Suprapubic skin (tissue), 4 donors: ENCODE results near the gene G2E3. TPM values are rescaled to one million over a fixed set of nuclear protein-coding genes. Genes with fewer than 3 reads are reported as not detected.
A peak's percentile ranks its signal among the peaks of the same experiment; 100 is the strongest.

Source experiments
- DNase-seq, 2 donors: peaks; one replicate each; pipeline ENCODE4 v3.0.0-alpha.2; 2019; ENCODE audit warnings: low spot score in 2 of 2
- H3K27ac ChIP-seq: fragments of 200-600 bp; sonication (generic); one replicate; pipeline ENCODE4 v1.5.1; 2019
- H3K27me3 ChIP-seq: fragments of 200-600 bp; sonication (generic); one replicate; pipeline ENCODE4 v1.5.1; 2019
- H3K36me3 ChIP-seq: fragments of 200-600 bp; sonication (generic); one replicate; pipeline ENCODE4 v1.5.1; 2019
- H3K4me1 ChIP-seq: fragments of 200-600 bp; sonication (generic); one replicate; pipeline ENCODE4 v1.5.1; 2019
- H3K4me3 ChIP-seq: fragments of 200-600 bp; sonication (generic); one replicate; pipeline ENCODE4 v1.5.1; 2019; ENCODE audit warnings: mild to moderate bottlenecking
- H3K9me3 ChIP-seq: fragments of 200-600 bp; sonication (generic); one replicate; pipeline ENCODE4 v1.5.1; 2019
- EP300 ChIP-seq: sonication (generic); formaldehyde crosslinking; IDR thresholded peaks from one replicate; pipeline ENCODE4 v1.6.1; 2017; ENCODE audit warnings: antibody characterized with exemption
- POLR2A ChIP-seq, 2 donors: fragments of 450-650 bp; IDR thresholded peaks; one replicate each; pipeline ENCODE4 v1.6.1; 2017; ENCODE audit warnings: antibody characterized with exemption in 2 of 2, mild to moderate bottlenecking in 2 of 2, moderate library complexity in 2 of 2
- POLR2AphosphoS5 ChIP-seq, 3 donors: sonication (generic); formaldehyde crosslinking; IDR thresholded peaks; one replicate each; pipeline ENCODE4 v1.6.1; 2017; ENCODE audit warnings: antibody characterized with exemption in 3 of 3
- WGBS: methylation state at CpG from one replicate; pipeline ENCODE4 v1.1.5; 2018; 5-methylcytosine and 5-hydroxymethylcytosine counted together
- total RNA-seq, 4 donors: library from RNA; depleted of rRNA; stranded (reverse); fragments of >200 nt; gene quantifications; one replicate each; pipeline ENCODE4 v1.1.0, GENCODE V29; 2016
- TF ChIP-seq, protein P1 (sequence below), 2 donors: fragments of 200-600 bp in 1 of 2; fragments of 450-650 bp in 1 of 2; sonication (generic) in 1 of 2; IDR thresholded peaks; one replicate each; pipeline ENCODE4 v1.5.1; 2016 to 2019; ENCODE audit warnings: antibody characterized with exemption in 2 of 2, mild to moderate bottlenecking in 1 of 2, moderate library complexity in 1 of 2

The G2E3 gene
- total RNA-seq, 4 donors from 2014 or later, result 7.3 to 13.9 (median 9.7) TPM

DNA sequence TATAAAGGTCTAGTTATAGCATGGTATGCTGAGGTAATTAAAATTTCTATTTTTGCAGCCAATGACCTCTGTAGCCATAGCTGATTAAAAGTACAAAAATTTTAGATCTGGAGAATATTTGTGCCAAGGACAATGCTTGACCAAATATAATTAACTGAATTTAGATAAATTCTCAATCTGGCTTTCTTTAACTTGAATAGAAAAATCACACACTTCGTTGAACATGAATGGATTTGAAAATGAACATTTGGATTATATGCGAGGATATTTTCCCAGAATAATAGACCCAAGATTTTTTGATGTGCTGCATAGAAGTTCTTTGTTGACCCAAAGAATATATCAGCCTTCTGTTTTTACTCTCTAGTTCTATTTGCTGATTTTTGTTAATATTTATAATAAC, 38.4 kb upstream of the G2E3 start:
- no peak overlapping the region for H3K27ac ChIP-seq
- no peaks in the 10 kb centered on the region for H3K27me3 ChIP-seq
- no peaks in the 10 kb centered on the region for H3K9me3 ChIP-seq
- WGBS, result 96% methylated on average over 2 of the region's 2 CpGs
- no peaks in the 10 kb centered on the region for H3K36me3 ChIP-seq
- TF ChIP-seq EP300, result no peak
- TF ChIP-seq, protein P1, sequence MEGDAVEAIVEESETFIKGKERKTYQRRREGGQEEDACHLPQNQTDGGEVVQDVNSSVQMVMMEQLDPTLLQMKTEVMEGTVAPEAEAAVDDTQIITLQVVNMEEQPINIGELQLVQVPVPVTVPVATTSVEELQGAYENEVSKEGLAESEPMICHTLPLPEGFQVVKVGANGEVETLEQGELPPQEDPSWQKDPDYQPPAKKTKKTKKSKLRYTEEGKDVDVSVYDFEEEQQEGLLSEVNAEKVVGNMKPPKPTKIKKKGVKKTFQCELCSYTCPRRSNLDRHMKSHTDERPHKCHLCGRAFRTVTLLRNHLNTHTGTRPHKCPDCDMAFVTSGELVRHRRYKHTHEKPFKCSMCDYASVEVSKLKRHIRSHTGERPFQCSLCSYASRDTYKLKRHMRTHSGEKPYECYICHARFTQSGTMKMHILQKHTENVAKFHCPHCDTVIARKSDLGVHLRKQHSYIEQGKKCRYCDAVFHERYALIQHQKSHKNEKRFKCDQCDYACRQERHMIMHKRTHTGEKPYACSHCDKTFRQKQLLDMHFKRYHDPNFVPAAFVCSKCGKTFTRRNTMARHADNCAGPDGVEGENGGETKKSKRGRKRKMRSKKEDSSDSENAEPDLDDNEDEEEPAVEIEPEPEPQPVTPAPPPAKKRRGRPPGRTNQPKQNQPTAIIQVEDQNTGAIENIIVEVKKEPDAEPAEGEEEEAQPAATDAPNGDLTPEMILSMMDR (IDR thresholded peaks at IDR 0.05), result no peak
- no peak for TF ChIP-seq POLR2A (IDR thresholded peaks at IDR 0.05)
- TF ChIP-seq POLR2AphosphoS5 (IDR thresholded peaks at IDR 0.05), result no peak
- H3K4me3 ChIP-seq, result no peak overlapping the region
- no peak for DNase-seq
- no peaks in the 10 kb centered on the region for H3K4me1 ChIP-seq

DNA sequence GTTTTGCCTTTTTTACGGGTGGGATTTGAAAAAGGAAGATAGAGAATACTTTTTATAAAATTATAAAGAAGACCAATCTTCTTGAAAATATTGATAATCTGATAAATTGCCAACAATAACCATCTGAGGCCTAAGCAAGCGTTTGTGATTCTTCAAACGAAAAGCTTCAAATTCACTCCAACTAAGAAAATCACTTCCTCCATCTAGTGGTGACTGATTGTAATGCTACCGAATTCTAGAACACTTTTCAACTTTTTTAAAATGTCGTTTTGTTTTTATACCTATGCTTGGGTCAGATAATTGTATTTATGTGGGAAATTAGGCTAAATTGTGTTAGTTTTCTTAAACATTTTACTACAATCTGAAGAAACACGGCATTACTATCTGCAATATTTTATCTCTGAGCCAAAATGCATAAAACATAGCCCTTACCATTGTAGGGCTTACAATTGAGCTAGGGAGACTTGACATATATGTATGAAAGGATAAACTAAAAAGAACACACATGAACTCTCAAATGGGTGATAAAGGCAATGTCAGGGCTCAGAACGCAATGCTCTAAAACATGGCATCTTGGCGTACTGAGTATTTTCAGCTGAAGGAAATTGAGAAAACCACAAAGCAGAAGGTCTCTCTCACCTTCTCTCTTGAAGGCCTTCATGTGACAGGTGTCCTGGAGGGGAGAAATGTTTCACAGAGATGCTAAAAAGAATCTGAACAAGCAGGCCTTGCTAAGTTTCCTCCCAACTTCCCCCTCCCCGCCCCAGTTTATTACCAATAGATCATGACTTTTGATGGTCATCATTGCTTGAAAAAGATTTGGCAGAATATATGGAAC, 36.8 kb upstream of the G2E3 start:
- WGBS, result 33% methylated on average over 9 of the region's 9 CpGs
- Histone ChIP-seq H3K36me3 (no peaks in the 10 kb centered on the region), H3K27ac (no peak overlapping the region), H3K4me3 (no peak overlapping the region), H3K4me1 (no peaks in the 10 kb centered on the region), H3K9me3 (no peaks in the 10 kb centered on the region), H3K27me3 (no peaks in the 10 kb centered on the region)
- no peak for DNase-seq
- TF ChIP-seq, protein P1 (IDR thresholded peaks at IDR 0.05), result peak; percentile 22 to 61
- TF ChIP-seq POLR2A (IDR thresholded peaks at IDR 0.05), result no peak

DNA sequence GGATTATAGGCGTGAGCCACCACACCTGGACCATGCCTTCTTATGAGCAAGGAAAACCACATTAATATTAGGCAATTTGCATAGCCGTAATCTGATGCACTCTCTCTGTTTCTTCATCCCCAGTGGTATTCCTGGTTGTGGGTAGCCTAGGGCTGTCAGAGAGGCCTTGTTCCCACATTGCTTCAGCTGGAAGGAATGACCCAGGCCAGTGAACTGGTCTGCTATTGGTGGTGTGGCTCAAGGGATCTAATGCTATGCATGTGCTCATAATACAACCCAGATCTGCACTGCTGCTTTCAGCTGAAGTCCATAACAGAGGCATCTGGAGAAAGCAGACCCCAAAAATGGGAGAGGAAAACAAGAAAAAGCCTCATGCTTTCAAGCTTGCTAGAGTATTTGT, 33.1 kb upstream of the G2E3 start:
- Histone ChIP-seq H3K4me3 (no peak overlapping the region), H3K4me1 (no peaks in the 10 kb centered on the region), H3K27me3 (no peaks in the 10 kb centered on the region), H3K36me3 (no peaks in the 10 kb centered on the region), H3K9me3 (no peaks in the 10 kb centered on the region), H3K27ac (no peak overlapping the region)
- no peak for TF ChIP-seq POLR2A (IDR thresholded peaks at IDR 0.05)
- no peak for TF ChIP-seq EP300
- no peak for TF ChIP-seq POLR2AphosphoS5 (IDR thresholded peaks at IDR 0.05)
- TF ChIP-seq, protein P1 (IDR thresholded peaks at IDR 0.05), result no peak
- WGBS, result 63% methylated on average over 2 of the region's 2 CpGs
- no peak for DNase-seq

DNA sequence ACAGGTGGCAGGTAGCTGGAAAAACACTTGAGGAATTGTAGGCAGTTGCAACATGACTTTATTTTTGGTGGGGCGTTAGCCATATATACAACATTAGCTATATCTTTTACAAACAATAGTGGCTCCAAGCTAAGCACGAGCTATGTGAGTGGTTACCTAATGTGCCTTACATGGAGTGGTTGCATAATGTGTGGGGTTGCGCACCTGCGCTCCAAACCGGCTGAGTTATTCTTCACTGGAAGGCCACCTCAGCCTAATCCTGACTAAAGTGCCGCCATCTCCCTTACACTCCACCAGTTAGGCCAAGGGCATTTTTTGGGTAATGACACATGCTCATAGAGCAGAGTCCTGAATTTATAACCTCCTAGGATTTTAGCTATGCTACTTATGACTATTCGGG, 31.8 kb upstream of the G2E3 start:
- H3K9me3 ChIP-seq, result no peaks in the 10 kb centered on the region
- TF ChIP-seq POLR2A (IDR thresholded peaks at IDR 0.05) (no peak), EP300 (no peak), POLR2AphosphoS5 (IDR thresholded peaks at IDR 0.05) (no peak)
- TF ChIP-seq, protein P1 (IDR thresholded peaks at IDR 0.05), result no peak
- WGBS, result 93% methylated on average over 7 of the region's 7 CpGs
- no peak overlapping the region for H3K4me3 ChIP-seq
- H3K36me3 ChIP-seq, result no peaks in the 10 kb centered on the region
- no peaks in the 10 kb centered on the region for H3K4me1 ChIP-seq
- H3K27me3 ChIP-seq, result no peaks in the 10 kb centered on the region
- no peak for DNase-seq
- H3K27ac ChIP-seq, result no peak overlapping the region

DNA sequence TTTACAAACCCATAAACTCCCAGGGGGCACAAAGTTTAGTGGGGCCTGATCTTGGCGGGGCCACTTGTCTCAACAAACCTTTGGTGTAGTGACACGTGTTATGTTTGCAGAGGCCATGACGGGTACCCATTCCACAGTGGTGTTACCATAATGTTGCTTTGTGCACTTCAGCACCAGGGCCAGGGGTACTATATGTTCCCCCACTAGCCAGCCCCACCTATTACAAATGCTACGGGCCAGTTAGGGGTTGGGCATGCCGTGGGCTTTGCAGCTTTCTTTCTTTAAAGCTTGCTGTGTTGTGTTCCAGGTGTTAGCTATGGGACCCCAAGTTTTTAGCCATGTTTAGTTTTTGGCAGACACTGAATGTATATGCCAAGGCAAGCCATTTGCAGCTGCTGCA, 30.8 kb upstream of the G2E3 start:
- Histone ChIP-seq H3K27me3 (no peaks in the 10 kb centered on the region), H3K4me3 (no peak overlapping the region), H3K36me3 (no peaks in the 10 kb centered on the region), H3K27ac (no peak overlapping the region), H3K4me1 (no peaks in the 10 kb centered on the region), H3K9me3 (no peaks in the 10 kb centered on the region)
- TF ChIP-seq EP300 (no peak), POLR2A (IDR thresholded peaks at IDR 0.05) (no peak), POLR2AphosphoS5 (IDR thresholded peaks at IDR 0.05) (no peak)
- TF ChIP-seq, protein P1 (IDR thresholded peaks at IDR 0.05), result no peak
- DNase-seq, result no peak
- 84% methylated on average over 5 of the region's 5 CpGs for WGBS
